ENCODE data around the gene MICU1. TPM values are rescaled to one million over a fixed set of nuclear protein-coding genes. Genes with fewer than 3 reads are reported as not detected.

Gene MICU1
- total RNA-seq, 1 experiment from 2014 or later = 39.4 TPM

- intact Hi-C loops (cut with micrococcal nuclease) = no loop called here
- Histone ChIP-seq H4K20me1 (ENCODE audit: insufficient read depth) (no peaks in the 10 kb centered on the region), H3K9me3 (ENCODE audit: control insufficient read depth in 1 of 2, insufficient read depth in 1 of 2, low read depth in 1 of 2, low read length in 2 of 2) (no peaks in the 10 kb centered on the region), H3K4me3 (replicated peaks in 1 of 2; ENCODE audit: low read depth in 1 of 2, low read length in 2 of 2) (no peak overlapping the region), H3K4me1 (ENCODE audit: control insufficient read depth in 1 of 2, insufficient read depth in 2 of 2, low read length in 2 of 2) (no peaks in the 10 kb centered on the region), H3K79me2 (ENCODE audit: insufficient read depth, low read length) (no peaks in the 10 kb centered on the region), H3K27ac (ENCODE audit: low read depth, low read length) (no peak overlapping the region), H3K9me2 (ENCODE audit: insufficient read depth) (no peaks in the 10 kb centered on the region), H3K27me3 (ENCODE audit: insufficient read depth, low read length) (no peaks in the 10 kb centered on the region), H2AFZ (ENCODE audit: low read depth, low read length, poor library complexity, severe bottlenecking) (no peak overlapping the region), H3K36me3 (ENCODE audit: control insufficient read depth in 1 of 2, insufficient read depth in 2 of 2, low read length in 2 of 2) (no peaks in the 10 kb centered on the region), H3K4me2 (ENCODE audit: low read length) (no peak overlapping the region), H3K9ac (ENCODE audit: low read length) (no peak overlapping the region)
- no TSS peak for BruUV-seq (replicated peaks)
- TF ChIP-seq CBX3 (IDR thresholded peaks at IDR 0.05; ENCODE audit: low read depth) = no peak
- TF ChIP-seq POLR2A (IDR thresholded peaks at IDR 0.05; ENCODE audit: borderline replicate concordance, extremely low read depth, insufficient read depth, insufficient read length) = no peak
- TF ChIP-seq YY1 (IDR thresholded peaks at IDR 0.05; ENCODE audit: extremely low read depth, insufficient replicate concordance, low read depth, low read length) = no peak
- no peak for TF ChIP-seq EGR1 (IDR thresholded peaks at IDR 0.05; ENCODE audit: low read depth)
- DNase-seq (ENCODE audit: low read depth, low spot score) (no peak), ATAC-seq (no peak)
- CTCF ChIA-PET = no interaction called here
- POLR2A ChIA-PET = no interaction called here
- RAD21 ChIA-PET (ENCODE audit: low non-redundant PET in 1 of 2, low total read pairs in 2 of 2, uncharacterized antibody in 2 of 2, unreplicated experiment in 2 of 2) = no interaction called here
Measured at GRCh38 chr10:72523932-72524396, 101.9 kb downstream of the MICU1 start.

- ATAC-seq (no peak), DNase-seq (ENCODE audit: low read depth, low spot score) (no peak)
- Histone ChIP-seq H3K4me2 (ENCODE audit: low read length) (no peak overlapping the region), H2AFZ (ENCODE audit: low read depth, low read length, poor library complexity, severe bottlenecking) (no peak overlapping the region), H3K9ac (ENCODE audit: low read length) (no peak overlapping the region), H3K27me3 (ENCODE audit: insufficient read depth, low read length) (no peaks in the 10 kb centered on the region), H4K20me1 (ENCODE audit: insufficient read depth) (no peaks in the 10 kb centered on the region), H3K4me1 (ENCODE audit: control insufficient read depth in 1 of 2, insufficient read depth in 2 of 2, low read length in 2 of 2) (no peaks in the 10 kb centered on the region), H3K4me3 (replicated peaks in 1 of 2; ENCODE audit: low read depth in 1 of 2, low read length in 2 of 2) (no peak overlapping the region), H3K36me3 (ENCODE audit: control insufficient read depth in 1 of 2, insufficient read depth in 2 of 2, low read length in 2 of 2) (no peaks in the 10 kb centered on the region), H3K79me2 (ENCODE audit: insufficient read depth, low read length) (no peaks in the 10 kb centered on the region), H3K9me2 (ENCODE audit: insufficient read depth) (no peaks in the 10 kb centered on the region), H3K27ac (ENCODE audit: low read depth, low read length) (no peak overlapping the region), H3K9me3 (ENCODE audit: control insufficient read depth in 1 of 2, insufficient read depth in 1 of 2, low read depth in 1 of 2, low read length in 2 of 2) (no peaks in the 10 kb centered on the region)
- no peak for TF ChIP-seq ZFX (IDR thresholded peaks at IDR 0.05)
- no peak for TF ChIP-seq CBX3 (IDR thresholded peaks at IDR 0.05; ENCODE audit: low read depth)
- no peak for TF ChIP-seq SP1 (IDR thresholded peaks at IDR 0.05; ENCODE audit: low read depth)
- TF ChIP-seq YY1 (IDR thresholded peaks at IDR 0.05; ENCODE audit: extremely low read depth, insufficient replicate concordance, low read depth, low read length) = no peak
- TF ChIP-seq POLR2AphosphoS5 (IDR thresholded peaks at IDR 0.05; ENCODE audit: low read depth, low read length) = no peak
- no peak for TF ChIP-seq ELF1 (IDR thresholded peaks at IDR 0.05; ENCODE audit: borderline replicate concordance, low read depth)
- no peak for TF ChIP-seq TCF7L2 (IDR thresholded peaks at IDR 0.05; ENCODE audit: borderline replicate concordance, extremely low read depth, insufficient read depth, insufficient read length)
- TF ChIP-seq SIN3A (IDR thresholded peaks at IDR 0.05; ENCODE audit: low read depth) = no peak
- TF ChIP-seq EGR1 (IDR thresholded peaks at IDR 0.05; ENCODE audit: low read depth) = no peak
- TF ChIP-seq RAD21 (IDR thresholded peaks at IDR 0.05; ENCODE audit: low read depth) = no peak
- no peak for TF ChIP-seq ZBTB33 (IDR thresholded peaks at IDR 0.05; ENCODE audit: extremely low read depth, insufficient replicate concordance, low read length)
- no peak for TF ChIP-seq POLR2A (IDR thresholded peaks at IDR 0.05; ENCODE audit: borderline replicate concordance, extremely low read depth, insufficient read depth, insufficient read length)
- TF ChIP-seq CEBPB (IDR thresholded peaks at IDR 0.05; ENCODE audit: low read depth) = no peak
- TF ChIP-seq EZH2phosphoT487 (IDR thresholded peaks at IDR 0.05; ENCODE audit: borderline replicate concordance) = no peak
- TF ChIP-seq, protein P1, sequence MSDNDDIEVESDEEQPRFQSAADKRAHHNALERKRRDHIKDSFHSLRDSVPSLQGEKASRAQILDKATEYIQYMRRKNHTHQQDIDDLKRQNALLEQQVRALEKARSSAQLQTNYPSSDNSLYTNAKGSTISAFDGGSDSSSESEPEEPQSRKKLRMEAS (IDR thresholded peaks at IDR 0.05) = no peak
- TF ChIP-seq, protein P2, sequence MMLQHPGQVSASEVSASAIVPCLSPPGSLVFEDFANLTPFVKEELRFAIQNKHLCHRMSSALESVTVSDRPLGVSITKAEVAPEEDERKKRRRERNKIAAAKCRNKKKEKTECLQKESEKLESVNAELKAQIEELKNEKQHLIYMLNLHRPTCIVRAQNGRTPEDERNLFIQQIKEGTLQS (IDR thresholded peaks at IDR 0.05) = no peak
- TF ChIP-seq FOSL1 (IDR thresholded peaks at IDR 0.05; ENCODE audit: low read depth) = no peak
- no peak for TF ChIP-seq ZNF274 (IDR thresholded peaks at IDR 0.05; ENCODE audit: low read depth, low read length)
- POLR2A ChIA-PET = no interaction called here
- RAD21 ChIA-PET (ENCODE audit: low non-redundant PET in 1 of 2, low total read pairs in 2 of 2, uncharacterized antibody in 2 of 2, unreplicated experiment in 2 of 2) = no interaction called here
- BruUV-seq (replicated peaks) = no TSS peak
- intact Hi-C loops (cut with micrococcal nuclease) = no loop called here
- CTCF ChIA-PET = no interaction called here
Measured at GRCh38 chr10:72523062-72523461, 102.8 kb downstream of the MICU1 start.

All from HCT116 (cell line).